Smooth muscle cell (in vitro differentiated cells): ENCODE measurements around the gene ERVV-1. TPM values are rescaled to one million over a fixed set of nuclear protein-coding genes. Genes with fewer than 3 reads are reported as not detected.

Experiments
- DNase-seq: peaks from one replicate; lab custom pipeline; 2025; ENCODE audit not compliant: unreplicated experiment; lab: John Stamatoyannopoulos, UW
- H2AFZ ChIP-seq: fragments of 200-600 bp; sonication (generic); 2 replicates; pipeline ENCODE4 v1.6.0; 2016; ENCODE audit warnings: antibody characterized with exemption, low read depth, mild to moderate bottlenecking
- H3F3A ChIP-seq: fragments of 200-600 bp; sonication (generic); 2 replicates; pipeline ENCODE4 v1.6.0; 2017; ENCODE audit warnings: antibody characterized with exemption, low read depth
- H3K27ac ChIP-seq: fragments of 200-600 bp; sonication (generic); 2 replicates; pipeline ENCODE4 v1.5.1; 2016; ENCODE audit warnings: low read depth, mild to moderate bottlenecking
- H3K27me3 ChIP-seq: fragments of 200-600 bp; sonication (generic); 2 replicates; pipeline ENCODE4 v1.6.1; 2016; ENCODE audit warnings: low read depth, mild to moderate bottlenecking
- H3K36me3 ChIP-seq: fragments of 200-600 bp; sonication (generic); 2 replicates; pipeline ENCODE4 v1.5.1; 2016; ENCODE audit warnings: low read depth
- H3K4me1 ChIP-seq: fragments of 200-600 bp; sonication (generic); 2 replicates; pipeline ENCODE4 v1.5.1; 2016; ENCODE audit warnings: low read depth
- H3K4me2 ChIP-seq: fragments of 200-600 bp; sonication (generic); 2 replicates; pipeline ENCODE4 v1.6.0; 2016; ENCODE audit warnings: mild to moderate bottlenecking
- H3K4me3 ChIP-seq: fragments of 200-600 bp; sonication (generic); 2 replicates; pipeline ENCODE4 v1.5.1; 2016; ENCODE audit warnings: mild to moderate bottlenecking
- H3K79me2 ChIP-seq: fragments of 200-600 bp; sonication (generic); 2 replicates; pipeline ENCODE4 v1.6.0; 2016; ENCODE audit warnings: low read depth, mild to moderate bottlenecking
- H3K9ac ChIP-seq: fragments of 200-600 bp; sonication (generic); 2 replicates; pipeline ENCODE4 v1.6.0; 2016; ENCODE audit warnings: low read depth
- H3K9me3 ChIP-seq: fragments of 200-600 bp; sonication (generic); replicated peaks from 2 replicates; pipeline ENCODE4 v1.5.1; 2016; ENCODE audit warnings: low read depth
- H4K20me1 ChIP-seq: fragments of 200-600 bp; sonication (generic); 2 replicates; pipeline ENCODE4 v1.6.0; 2016; ENCODE audit warnings: low read depth
- WGBS: methylation state at CpG from one replicate; pipeline ENCODE4 v1.1.7; 2016; ENCODE audit warnings: low lambda C conversion rate; 5-methylcytosine and 5-hydroxymethylcytosine counted together
- polyA plus RNA-seq: library from polyadenylated mRNA; unstranded; fragments of >200 nt; fragmentation: Nextera tagmentation; extraction: Ambion mirVana; gene quantifications from 2 replicates; pipeline ENCODE4 v1.2.1, GENCODE V29; 2016
- total RNA-seq: library from RNA; depleted of rRNA; stranded (reverse); fragments of >200 nt; gene quantifications from 2 replicates; pipeline ENCODE4 v1.2.3, GENCODE V29; 2014
- TF ChIP-seq, protein P1 (sequence below): fragments of 200-600 bp; sonication (generic); IDR thresholded peaks from 2 replicates; pipeline ENCODE4 v1.5.1; 2017; ENCODE audit warnings: borderline replicate concordance, mild to moderate bottlenecking, antibody characterized with exemption; ENCODE audit not compliant: insufficient read depth, poor library complexity, severe bottlenecking

Gene ERVV-1
- total and polyA plus RNA-seq, 2 experiments from 2014 or later: 0.09 to 0.21 TPM

GRCh38 chr19:52997975-52998374 lies 15.7 kb upstream of the ERVV-1 start:
- no peak for DNase-seq
- no peak overlapping the region for H3K27ac ChIP-seq

DNA sequence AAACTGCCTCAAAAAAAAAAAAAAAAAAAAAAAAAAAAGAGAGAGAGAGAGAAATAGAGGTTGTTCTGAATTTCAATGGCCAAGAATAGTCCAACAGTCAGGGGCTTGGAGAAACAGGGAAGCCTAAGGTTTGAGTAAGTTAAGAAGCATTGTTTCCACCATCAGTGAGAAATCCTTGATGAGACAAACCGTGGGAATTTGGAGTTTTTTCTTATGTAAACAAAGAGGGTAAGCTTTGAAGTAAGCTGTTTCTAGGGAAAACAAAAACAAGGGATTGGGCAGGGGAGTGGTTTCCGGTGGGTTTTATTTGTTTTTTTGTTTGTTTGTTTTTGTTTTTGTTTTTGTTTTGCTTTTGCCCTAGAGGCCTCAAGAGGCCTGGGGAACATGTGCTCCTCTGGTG lies 11.2 kb upstream of the ERVV-1 start:
- Histone ChIP-seq H3K36me3 (no peaks in the 10 kb centered on the region), H3K4me3 (no peak overlapping the region), H4K20me1 (no peaks in the 10 kb centered on the region), H2AFZ (no peak overlapping the region), H3K4me2 (no peak overlapping the region), H3K27ac (no peak overlapping the region), H3K9ac (no peak overlapping the region), H3K9me3 (no peaks in the 10 kb centered on the region), H3K27me3 (no peaks in the 10 kb centered on the region), H3K4me1 (no peaks in the 10 kb centered on the region), H3F3A (no peaks in the 10 kb centered on the region), H3K79me2 (no peaks in the 10 kb centered on the region)
- TF ChIP-seq, protein P1, sequence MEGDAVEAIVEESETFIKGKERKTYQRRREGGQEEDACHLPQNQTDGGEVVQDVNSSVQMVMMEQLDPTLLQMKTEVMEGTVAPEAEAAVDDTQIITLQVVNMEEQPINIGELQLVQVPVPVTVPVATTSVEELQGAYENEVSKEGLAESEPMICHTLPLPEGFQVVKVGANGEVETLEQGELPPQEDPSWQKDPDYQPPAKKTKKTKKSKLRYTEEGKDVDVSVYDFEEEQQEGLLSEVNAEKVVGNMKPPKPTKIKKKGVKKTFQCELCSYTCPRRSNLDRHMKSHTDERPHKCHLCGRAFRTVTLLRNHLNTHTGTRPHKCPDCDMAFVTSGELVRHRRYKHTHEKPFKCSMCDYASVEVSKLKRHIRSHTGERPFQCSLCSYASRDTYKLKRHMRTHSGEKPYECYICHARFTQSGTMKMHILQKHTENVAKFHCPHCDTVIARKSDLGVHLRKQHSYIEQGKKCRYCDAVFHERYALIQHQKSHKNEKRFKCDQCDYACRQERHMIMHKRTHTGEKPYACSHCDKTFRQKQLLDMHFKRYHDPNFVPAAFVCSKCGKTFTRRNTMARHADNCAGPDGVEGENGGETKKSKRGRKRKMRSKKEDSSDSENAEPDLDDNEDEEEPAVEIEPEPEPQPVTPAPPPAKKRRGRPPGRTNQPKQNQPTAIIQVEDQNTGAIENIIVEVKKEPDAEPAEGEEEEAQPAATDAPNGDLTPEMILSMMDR: no peak
- WGBS: 40% methylated on average over 2 of the region's 2 CpGs
- DNase-seq: no peak

More at GRCh38 chr19:52997975-52998374, 15.7 kb upstream of the ERVV-1 start:
- Histone ChIP-seq H3K9me3 (no peaks in the 10 kb centered on the region), H3K79me2 (no peaks in the 10 kb centered on the region), H3K27me3 (no peaks in the 10 kb centered on the region), H3K9ac (no peak overlapping the region), H4K20me1 (no peaks in the 10 kb centered on the region), H2AFZ (no peak overlapping the region), H3K4me3 (no peak overlapping the region), H3F3A (peaks cover 3% of the 10 kb centered on the region), H3K36me3 (no peaks in the 10 kb centered on the region), H3K4me2 (no peak overlapping the region), H3K4me1 (no peaks in the 10 kb centered on the region)
- TF ChIP-seq, protein P1: no peak
- WGBS: 70% methylated on average over 9 of the region's 9 CpGs

GRCh38 chr19:53004242-53004641 lies 9.5 kb upstream of the ERVV-1 start:
- Histone ChIP-seq H3K9me3 (no peaks in the 10 kb centered on the region), H3K9ac (no peak overlapping the region), H3K4me3 (no peak overlapping the region), H3K4me2 (peak overlapping the region; percentile 16), H3K4me1 (no peaks in the 10 kb centered on the region), H3K27ac (peak overlapping the region; percentile 36), H3K36me3 (no peaks in the 10 kb centered on the region), H4K20me1 (no peaks in the 10 kb centered on the region), H2AFZ (no peak overlapping the region), H3F3A (no peaks in the 10 kb centered on the region), H3K27me3 (no peaks in the 10 kb centered on the region), H3K79me2 (no peaks in the 10 kb centered on the region)
- WGBS: 49% methylated on average over 5 of the region's 5 CpGs
- no peak for DNase-seq
- TF ChIP-seq, protein P1: no peak

DNA sequence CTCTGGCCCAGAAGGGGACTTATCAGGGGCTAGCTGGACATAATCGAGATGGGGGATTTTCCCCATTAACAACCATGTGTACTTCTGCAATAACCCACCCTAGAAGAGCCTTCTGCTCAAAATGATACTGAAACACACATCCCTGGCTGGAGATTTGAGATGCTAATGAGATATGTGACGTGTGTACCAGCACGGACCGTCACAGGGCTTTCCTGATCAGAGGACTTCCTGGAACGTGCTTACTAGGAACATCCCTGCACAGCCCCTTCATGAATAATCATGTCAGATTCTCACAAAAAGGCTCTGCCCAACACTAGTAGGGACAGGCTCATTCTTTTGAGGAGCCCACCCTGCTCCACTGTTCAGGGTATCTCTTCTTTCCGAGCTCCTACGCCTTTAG lies 6.5 kb upstream of the ERVV-1 start:
- 86% methylated on average over 7 of the region's 7 CpGs for WGBS
- no peaks in the 10 kb centered on the region for H4K20me1 ChIP-seq
- no peaks in the 10 kb centered on the region for H3F3A ChIP-seq
- H3K4me3 ChIP-seq: no peak overlapping the region
- TF ChIP-seq, protein P1: no peak
- H3K79me2 ChIP-seq: no peaks in the 10 kb centered on the region
- H3K9ac ChIP-seq: no peak overlapping the region
- no peaks in the 10 kb centered on the region for H3K4me1 ChIP-seq
- H3K27ac ChIP-seq: peak overlapping the region; percentile 85
- no peaks in the 10 kb centered on the region for H3K27me3 ChIP-seq
- H3K9me3 ChIP-seq: no peaks in the 10 kb centered on the region
- H2AFZ ChIP-seq: no peak overlapping the region
- H3K36me3 ChIP-seq: no peaks in the 10 kb centered on the region
- no peak for DNase-seq
- H3K4me2 ChIP-seq: no peak overlapping the region
